ENCODE data around the gene ARID1B.

DNA sequence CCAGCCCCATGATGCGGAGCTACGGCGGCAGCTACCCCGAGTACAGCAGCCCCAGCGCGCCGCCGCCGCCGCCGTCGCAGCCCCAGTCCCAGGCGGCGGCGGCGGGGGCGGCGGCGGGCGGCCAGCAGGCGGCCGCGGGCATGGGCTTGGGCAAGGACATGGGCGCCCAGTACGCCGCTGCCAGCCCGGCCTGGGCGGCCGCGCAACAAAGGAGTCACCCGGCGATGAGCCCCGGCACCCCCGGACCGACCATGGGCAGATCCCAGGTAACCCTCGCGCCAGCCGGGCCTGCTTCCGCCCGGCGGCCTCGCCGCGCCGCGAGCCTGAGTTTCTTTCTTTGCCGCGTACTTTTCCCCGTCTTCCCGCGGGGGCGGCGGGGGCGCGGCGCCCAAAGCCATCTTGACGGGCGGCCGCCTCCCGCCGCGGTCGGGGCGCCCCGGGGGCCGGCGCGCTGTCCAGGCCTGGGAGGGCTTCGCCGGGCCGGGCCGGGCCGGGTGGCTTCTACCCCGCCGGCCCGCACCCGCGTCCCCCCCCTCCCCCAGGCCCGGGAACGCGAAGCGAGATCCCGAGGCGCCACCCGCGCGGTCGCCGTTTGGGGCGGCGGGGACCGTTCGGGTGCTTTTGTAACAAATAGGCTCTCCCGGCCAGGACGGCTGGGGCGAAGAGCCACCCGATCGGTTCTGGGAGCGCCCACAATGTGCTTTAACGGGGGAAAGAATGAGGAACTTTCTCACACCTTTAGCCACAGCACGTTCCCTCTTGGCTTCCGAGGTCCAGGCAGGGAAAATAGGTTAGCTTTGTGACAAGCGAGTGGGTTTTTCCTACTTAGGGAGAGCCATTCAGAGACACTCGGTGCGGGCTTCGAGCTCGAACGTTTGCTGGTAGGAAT is 2.3 kb downstream of the ARID1B start:
- TF ChIP-seq CTCF (conservative IDR thresholded peaks at IDR 0.05) (peak; percentile 26), ZFX (IDR thresholded peaks at IDR 0.05) (peak; percentile 95)
